Endothelial cell of umbilical vein (primary cell): ENCODE data around the gene LDLRAD3. TPM values are rescaled to one million over a fixed set of nuclear protein-coding genes. Genes with fewer than 3 reads are reported as not detected.

Experiments used
- BruUV-seq: library from RNA; stranded (reverse); fragments of 400-500 nt; replicated peaks from 2 replicates; lab custom pipeline; 2021; lab: Mats Ljungman, UMichigan
- CTCF ChIA-PET: fragments of 300-600, 350-600 bp; sonication (Branson Sonifier 250); formaldehyde crosslinking; loops from one replicate; lab custom pipeline; 2021; ENCODE audit warnings: antibody characterized with exemption, inconsistent platforms; lab: Charles Lee
- POLR2A ChIA-PET: fragments of 300-600, 350-600 bp; sonication (Branson Sonifier 250); formaldehyde crosslinking; loops from one replicate; lab custom pipeline; 2021; ENCODE audit warnings: antibody characterized with exemption, inconsistent platforms; lab: Charles Lee
- DNase-seq: peaks from one replicate; pipeline ENCODE4 v3.0.0-alpha.2; 2011; ENCODE audit warnings: low read depth, low spot score
- FAIRE-seq: peaks from 2 replicates; lab custom pipeline; 2011; peaks lifted over from hg19 to GRCh38; lab: Jason Lieb, UNC
- H2AFZ ChIP-seq: 2 replicates; pipeline ENCODE4 v1.6.0; 2012; ENCODE audit warnings: low read depth, low read length, control low read depth, inconsistent platforms
- H3K27ac ChIP-seq: 2 replicates; pipeline ENCODE4 v1.5.1; 2011; ENCODE audit warnings: low read depth, mild to moderate bottlenecking, control low read depth, low read length, moderate library complexity; ENCODE audit not compliant: insufficient read depth
- H3K27me3 ChIP-seq, 2 experiments: 2 replicates each; pipeline versions ENCODE4 v1.6.0 to v1.6.1; 2011; ENCODE audit warnings: low read length in 2 of 2, mixed read lengths in 1 of 2; ENCODE audit not compliant: control insufficient read depth in 2 of 2, insufficient read depth in 2 of 2
- H3K36me3 ChIP-seq, 2 experiments: 2 replicates in 1 of 2; 3 replicates in 1 of 2; pipeline ENCODE4 v1.5.1; 2011; ENCODE audit warnings: low read length in 2 of 2, mild to moderate bottlenecking in 1 of 2, moderate library complexity in 1 of 2; ENCODE audit not compliant: control insufficient read depth in 2 of 2, insufficient read depth in 2 of 2; ENCODE audit errors: extremely low read depth in 1 of 2
- H3K4me1 ChIP-seq: 3 replicates; pipeline ENCODE4 v1.5.1; 2011; ENCODE audit warnings: mild to moderate bottlenecking, low read length; ENCODE audit not compliant: control insufficient read depth, insufficient read depth; ENCODE audit errors: extremely low read depth
- H3K4me2 ChIP-seq: 2 replicates; pipeline ENCODE4 v1.6.1; 2011; ENCODE audit warnings: low read length, control low read depth, mixed read lengths; ENCODE audit not compliant: insufficient read depth
- H3K4me3 ChIP-seq, 3 experiments: fragments of 200-600 bp in 1 of 3; sonication (generic), shearing (Covaris generic) in 1 of 3; replicated peaks in 1 of 3; 2 replicates each; pipeline ENCODE4 v1.5.1; 2011 to 2016; ENCODE audit warnings: control low read depth in 3 of 3, low read length in 3 of 3, mild to moderate bottlenecking in 2 of 3, inconsistent platforms in 1 of 3, low read depth in 1 of 3, moderate library complexity in 1 of 3; ENCODE audit not compliant: insufficient read depth in 1 of 3
- H3K79me2 ChIP-seq: 2 replicates; pipeline ENCODE4 v1.6.0; 2012; ENCODE audit warnings: low read length, inconsistent platforms; ENCODE audit not compliant: control insufficient read depth, insufficient read depth
- H3K9ac ChIP-seq: replicated peaks from 2 replicates; pipeline ENCODE3; 2011; ENCODE audit warnings: low read length, control low read depth; ENCODE audit not compliant: insufficient read depth; ENCODE audit errors: extremely low read depth
- H3K9me1 ChIP-seq: replicated peaks from 3 replicates; pipeline ENCODE4 v1.6.0; 2011; ENCODE audit warnings: mild to moderate bottlenecking, low read length; ENCODE audit not compliant: control insufficient read depth, insufficient read depth; ENCODE audit errors: extremely low read depth
- H3K9me3 ChIP-seq: replicated peaks from 2 replicates; pipeline ENCODE4 v1.5.1; 2012; ENCODE audit warnings: low read length, inconsistent platforms; ENCODE audit not compliant: control insufficient read depth, insufficient read depth
- H4K20me1 ChIP-seq: replicated peaks from 2 replicates; pipeline ENCODE3; 2011; ENCODE audit warnings: mild to moderate bottlenecking, low read length; ENCODE audit not compliant: control insufficient read depth, insufficient read depth; ENCODE audit errors: extremely low read depth
- CTCF ChIP-seq, 2 donors: IDR thresholded peaks; 1 replicate in 1 of 2; 2 replicates in 1 of 2; pipeline ENCODE4 v1.5.1; 2011; ENCODE audit warnings: low read length in 2 of 2, mild to moderate bottlenecking in 2 of 2, moderate library complexity in 2 of 2, control low read depth in 1 of 2, inconsistent platforms in 1 of 2, low read depth in 1 of 2; ENCODE audit not compliant: insufficient read depth in 1 of 2; ENCODE audit errors: extremely low read depth in 1 of 2
- EZH2 ChIP-seq: IDR thresholded peaks from 2 replicates; pipeline ENCODE4 v1.6.1; 2012; ENCODE audit warnings: borderline replicate concordance, low read depth, mild to moderate bottlenecking, moderate library complexity, low read length, inconsistent platforms; ENCODE audit not compliant: severe bottlenecking
- FOS ChIP-seq: IDR thresholded peaks from 2 replicates; pipeline ENCODE4 v1.6.1; 2011; ENCODE audit warnings: mild to moderate bottlenecking, low read length, moderate library complexity, borderline replicate concordance; ENCODE audit not compliant: insufficient read depth
- GATA2 ChIP-seq: IDR thresholded peaks from 2 replicates; pipeline ENCODE4 v1.7.0; 2011; ENCODE audit warnings: low read depth, mild to moderate bottlenecking, moderate library complexity, mixed read lengths, low read length; ENCODE audit not compliant: insufficient read length, insufficient read depth
- JUN ChIP-seq: IDR thresholded peaks from 2 replicates; pipeline ENCODE4 v1.6.1; 2011; ENCODE audit warnings: borderline replicate concordance, low read depth; ENCODE audit not compliant: insufficient read length, insufficient read depth
- MAX ChIP-seq: IDR thresholded peaks from 2 replicates; pipeline ENCODE4 v1.6.1; 2011; ENCODE audit not compliant: insufficient read depth, insufficient read length
- MYC ChIP-seq: IDR thresholded peaks from one replicate; pipeline ENCODE4 v1.6.1; 2011; ENCODE audit warnings: mild to moderate bottlenecking, low read depth, low read length
- POLR2A ChIP-seq: IDR thresholded peaks from 2 replicates; pipeline ENCODE4 v1.6.1; 2012; ENCODE audit warnings: low read depth, mild to moderate bottlenecking, control low read depth, low read length
- POLR2AphosphoS5 ChIP-seq: IDR thresholded peaks from 2 replicates; pipeline ENCODE4 v1.6.1; 2012; ENCODE audit warnings: low read depth, mild to moderate bottlenecking, control low read depth, low read length, moderate library complexity; ENCODE audit not compliant: insufficient read depth
- dilution Hi-C: fragments of 300-500 bp; cut with MboI; formaldehyde crosslinking; loops from one replicate; pipeline ENCODE4 v1.15.0; 2019; ENCODE audit warnings: low sequenced_read_pairs; ENCODE audit not compliant: extremely low pct_ligation_motif_present
- intact Hi-C: fragments of 100-400 bp; cut with micrococcal nuclease; formaldehyde crosslinking; loops from one replicate; pipeline ENCODE4 v1.10.0; 2022
- polyA plus RNA-seq, 4 experiments: library from polyadenylated mRNA; depleted of rRNA in 3 of 4; stranded (reverse) in 3 of 4; unstranded in 1 of 4; fragments of >200 nt; gene quantifications; 2 replicates each; pipeline versions ENCODE4 v1.2.1 to v1.2.3, GENCODE V29; 2011 to 2012; ENCODE audit warnings: missing spikeins in 1 of 4
- total RNA-seq: library from RNA; stranded (reverse); gene quantifications from 2 replicates; pipeline ENCODE4 v1.2.3, GENCODE V29; 2021

Gene LDLRAD3
- total and polyA plus RNA-seq, 2 donors (not counting 3 experiments of a cell fraction or from before 2014, with no cell fraction given), result 17.9 to 25.1 TPM

DNA sequence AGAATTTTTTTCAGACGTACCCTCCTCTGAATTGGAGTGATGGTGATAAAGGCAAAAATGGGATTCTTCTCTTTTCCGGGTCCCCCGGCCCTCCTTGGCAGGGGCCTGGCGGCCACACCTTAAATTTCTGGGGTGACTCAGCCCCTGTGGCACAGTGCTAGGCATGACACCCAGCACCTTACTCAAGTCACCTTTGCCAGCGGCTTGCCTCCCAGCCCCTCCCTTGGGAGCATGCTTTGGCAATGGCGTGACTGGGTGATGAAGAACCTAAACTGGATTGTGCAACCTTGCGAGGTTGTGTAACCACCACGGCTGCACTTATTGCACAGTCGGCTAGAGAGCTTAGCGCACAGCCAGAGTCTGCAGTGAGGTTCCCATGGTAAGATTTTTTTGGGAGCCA, 16.2 kb upstream of the LDLRAD3 start:
- dilution Hi-C loops (no loop called here), intact Hi-C loops (no loop called here)
- Histone ChIP-seq H3K4me1 (peaks cover 14% of the 10 kb centered on the region), H3K79me2 (no peaks in the 10 kb centered on the region), H3K4me3 (no peak overlapping the region), H3K9me1 (no peaks in the 10 kb centered on the region), H3K4me2 (no peak overlapping the region), H3K36me3 (no peaks in the 10 kb centered on the region), H3K9me3 (no peaks in the 10 kb centered on the region), H2AFZ (no peak overlapping the region), H3K9ac (no peak overlapping the region), H3K27ac (no peak overlapping the region), H3K27me3 (peaks cover 0 to 5% of the 10 kb centered on the region in 2 experiments), H4K20me1 (no peaks in the 10 kb centered on the region)
- BruUV-seq, result no TSS peak
- no peak for FAIRE-seq
- DNase-seq, result no peak
- CTCF ChIA-PET, result interaction anchor here (1.0 to 1.6 kb wide), 4 partner anchors 9 to 331 kb away, joined by 3 to 5 read pairs (median 4); no protein-coding TSS in a partner anchor
- POLR2A ChIA-PET, result no interaction called here
- TF ChIP-seq JUN, result no peak
- TF ChIP-seq MAX, result no peak
- no peak for TF ChIP-seq POLR2A
- TF ChIP-seq MYC, result no peak
- TF ChIP-seq GATA2, result no peak
- TF ChIP-seq EZH2, result no peak
- no peak for TF ChIP-seq CTCF (IDR thresholded peaks at IDR 0.05; ENCODE audit: extremely low read depth in 1 of 2, insufficient read depth in 1 of 2, low read depth in 1 of 2, low read length in 2 of 2)
- no peak for TF ChIP-seq POLR2AphosphoS5
- TF ChIP-seq FOS, result no peak
